Stomach (tissue), 4 donors: Measurements from ENCODE around the gene TAPBPL.

Experiments used
- CTCF ChIP-seq, 7 experiments: fragments of 450-650 bp in 4 of 7; fragments of 200-600 bp in 3 of 7; sonication (generic) in 3 of 7; IDR thresholded peaks; one replicate each; pipeline ENCODE4 v1.5.1; 2016 to 2019; ENCODE audit warnings: antibody characterized with exemption in 7 of 7, control low read depth in 2 of 7, mild to moderate bottlenecking in 1 of 7
- POLR2AphosphoS5 ChIP-seq, 3 donors: sonication (generic); formaldehyde crosslinking; IDR thresholded peaks; one replicate each; pipeline ENCODE4 v1.6.1; 2016; ENCODE audit warnings: antibody characterized with exemption in 3 of 3

GRCh38 chr12:6442836-6443235 lies 9.0 kb upstream of the TAPBPL start:
- TF ChIP-seq POLR2AphosphoS5 (IDR thresholded peaks at IDR 0.05) (no peak), CTCF (IDR thresholded peaks at IDR 0.05) (no peak)
